Vagina (tissue), 2 donors: ENCODE results near the gene CD151.

Experiments
- CTCF ChIP-seq, 3 experiments: fragments of 450-650 bp in 2 of 3; fragments of 200-600 bp in 1 of 3; sonication (generic) in 1 of 3; IDR thresholded peaks; one replicate each; pipeline ENCODE4 v1.5.1; 2017 to 2019; ENCODE audit warnings: antibody characterized with exemption in 3 of 3, mild to moderate bottlenecking in 2 of 3, moderate library complexity in 2 of 3
- POLR2A ChIP-seq, 2 donors: fragments of 450-650 bp; IDR thresholded peaks; one replicate each; pipeline ENCODE4 v1.6.1; 2017; ENCODE audit warnings: antibody characterized with exemption in 2 of 2, mild to moderate bottlenecking in 2 of 2, moderate library complexity in 2 of 2

- TF ChIP-seq POLR2A (IDR thresholded peaks at IDR 0.05) (no peak), CTCF (IDR thresholded peaks at IDR 0.05) (no peak)
Measured at GRCh38 chr11:882596-882995, 49.8 kb downstream of the CD151 start.
